Transverse colon (tissue), 4 donors: ENCODE measurements around the gene NCK2. TPM values are rescaled to one million over a fixed set of nuclear protein-coding genes. Genes with fewer than 3 reads are reported as not detected.
"Not testable (repeated sequence)": the region's sequence is repeated elsewhere in the genome, so short reads cannot be mapped to it uniquely, and the experiment has no call there.

Source experiments
- DNase-seq: peaks from one replicate; pipeline ENCODE4 v3.0.0-alpha.2; 2019
- H3K27ac ChIP-seq, 4 donors: fragments of 200-600 bp; sonication (generic); 2 replicates each; pipeline ENCODE4 v1.5.1; 2016 to 2018; ENCODE audit warnings: inconsistent platforms in 4 of 4
- H3K27me3 ChIP-seq: fragments of 200-600 bp; sonication (generic); 2 replicates; pipeline ENCODE4 v1.5.1; 2017; ENCODE audit warnings: inconsistent platforms
- H3K36me3 ChIP-seq, 4 donors: fragments of 200-600 bp; sonication (generic); 2 replicates each; pipeline ENCODE4 v1.5.1; 2017 to 2019; ENCODE audit warnings: inconsistent platforms in 4 of 4
- H3K4me1 ChIP-seq, 4 donors: fragments of 200-600 bp; sonication (generic); 2 replicates each; pipeline ENCODE4 v1.5.1; 2017 to 2020; ENCODE audit warnings: inconsistent platforms in 4 of 4
- H3K4me3 ChIP-seq, 4 donors: fragments of 200-600 bp; sonication (generic); 1 replicate in 1 of 4; 2 replicates in 3 of 4; pipeline versions ENCODE4 v1.5.1 to v1.6.1; 2017 to 2019; ENCODE audit warnings: inconsistent platforms in 4 of 4
- H3K9me3 ChIP-seq, 2 donors: fragments of 200-600 bp; sonication (generic); 2 replicates each; pipeline ENCODE4 v1.5.1; 2017 to 2019; ENCODE audit warnings: inconsistent platforms in 2 of 2
- EP300 ChIP-seq: sonication (generic); formaldehyde crosslinking; IDR thresholded peaks from one replicate; pipeline ENCODE4 v1.6.1; 2017; ENCODE audit warnings: antibody characterized with exemption, low read depth
- POLR2A ChIP-seq: fragments of 450-650 bp; IDR thresholded peaks from one replicate; pipeline ENCODE4 v1.6.1; 2016; ENCODE audit warnings: antibody characterized with exemption, mild to moderate bottlenecking, moderate library complexity
- POLR2AphosphoS5 ChIP-seq, 3 donors: sonication (generic); formaldehyde crosslinking; IDR thresholded peaks; one replicate each; pipeline ENCODE4 v1.6.1; 2016; ENCODE audit warnings: antibody characterized with exemption in 3 of 3
- WGBS, 2 donors: methylation state at CpG; one replicate each; pipeline ENCODE4 v1.1.5; 2018; ENCODE audit warnings: low coverage in 1 of 2; 5-methylcytosine and 5-hydroxymethylcytosine counted together
- in situ Hi-C, 4 donors: fragments of 200-750 bp; cut with MboI; loops; one replicate each; pipeline versions ENCODE4 v1.15.0 to v1.15.1; 2017; ENCODE audit warnings: low sequenced_read_pairs in 3 of 4, low pct_ligation_motif_present in 1 of 4, low pct_unique_long_range_greater_than_20kb in 1 of 4
- intact Hi-C: fragments of 100-400 bp; cut with DNase I; formaldehyde crosslinking; loops from one replicate; pipeline ENCODE4 v1.15.1; 2023; ENCODE audit warnings: low total_unique reads
- total RNA-seq, 4 donors: library from RNA; depleted of rRNA; stranded (reverse); fragments of >200 nt; gene quantifications; one replicate each; pipeline ENCODE4 v1.1.0, GENCODE V29; 2016
- TF ChIP-seq, protein P1 (sequence below), 5 experiments: fragments of 200-600 bp in 3 of 5; fragments of 450-650 bp in 2 of 5; sonication (generic) in 3 of 5; IDR thresholded peaks; 1 replicate in 2 of 5; 2 replicates in 3 of 5; pipeline ENCODE4 v1.5.1; 2016 to 2017; ENCODE audit warnings: antibody characterized with exemption in 5 of 5, inconsistent platforms in 3 of 5, mild to moderate bottlenecking in 2 of 5, moderate library complexity in 1 of 5

Gene NCK2
- total RNA-seq, 4 donors from 2014 or later = 42.2 to 74.1 (median 59.9) TPM

DNA sequence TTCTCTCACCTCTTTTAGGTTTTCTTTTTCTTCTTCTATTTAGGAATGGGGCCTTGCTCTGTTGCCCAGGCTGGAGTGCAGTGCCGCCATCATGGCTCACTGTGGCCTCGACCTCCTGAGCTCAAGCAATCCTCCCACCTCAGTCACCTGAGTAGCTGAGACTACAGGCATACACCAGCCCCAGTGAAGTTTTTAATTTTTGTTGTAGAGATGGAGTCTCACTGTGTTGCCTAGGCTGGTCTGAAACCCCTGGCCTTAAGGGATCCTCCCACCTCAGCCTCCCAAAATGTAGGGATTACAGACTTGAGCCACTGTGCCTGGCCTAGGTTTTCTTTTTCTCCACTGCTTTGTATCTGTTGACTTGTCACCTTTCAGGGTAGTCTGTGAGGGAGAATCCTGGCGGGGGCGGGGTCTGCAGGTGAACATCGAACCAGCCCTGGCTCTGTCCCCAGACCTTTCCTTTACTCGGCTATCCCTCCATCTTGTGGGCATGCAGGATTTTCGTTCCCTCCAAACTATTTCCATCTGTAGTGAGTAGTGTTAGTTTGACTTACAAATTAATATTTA, 21.7 kb downstream of the NCK2 start:
- H3K4me3 ChIP-seq = no peak overlapping the region
- 69 to 92% methylated on average over 3 to 7 of the region's 7 CpGs for WGBS, 2 donors
- in situ Hi-C loops = no loop called here
- no peaks in the 10 kb centered on the region for H3K27me3 ChIP-seq
- H3K9me3 ChIP-seq = no peaks in the 10 kb centered on the region
- no peak for TF ChIP-seq POLR2A
- TF ChIP-seq EP300 = no peak
- TF ChIP-seq POLR2AphosphoS5 (IDR thresholded peaks at IDR 0.05) = no peak
- TF ChIP-seq, protein P1, sequence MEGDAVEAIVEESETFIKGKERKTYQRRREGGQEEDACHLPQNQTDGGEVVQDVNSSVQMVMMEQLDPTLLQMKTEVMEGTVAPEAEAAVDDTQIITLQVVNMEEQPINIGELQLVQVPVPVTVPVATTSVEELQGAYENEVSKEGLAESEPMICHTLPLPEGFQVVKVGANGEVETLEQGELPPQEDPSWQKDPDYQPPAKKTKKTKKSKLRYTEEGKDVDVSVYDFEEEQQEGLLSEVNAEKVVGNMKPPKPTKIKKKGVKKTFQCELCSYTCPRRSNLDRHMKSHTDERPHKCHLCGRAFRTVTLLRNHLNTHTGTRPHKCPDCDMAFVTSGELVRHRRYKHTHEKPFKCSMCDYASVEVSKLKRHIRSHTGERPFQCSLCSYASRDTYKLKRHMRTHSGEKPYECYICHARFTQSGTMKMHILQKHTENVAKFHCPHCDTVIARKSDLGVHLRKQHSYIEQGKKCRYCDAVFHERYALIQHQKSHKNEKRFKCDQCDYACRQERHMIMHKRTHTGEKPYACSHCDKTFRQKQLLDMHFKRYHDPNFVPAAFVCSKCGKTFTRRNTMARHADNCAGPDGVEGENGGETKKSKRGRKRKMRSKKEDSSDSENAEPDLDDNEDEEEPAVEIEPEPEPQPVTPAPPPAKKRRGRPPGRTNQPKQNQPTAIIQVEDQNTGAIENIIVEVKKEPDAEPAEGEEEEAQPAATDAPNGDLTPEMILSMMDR (IDR thresholded peaks at IDR 0.05) = no peak
- H3K4me1 ChIP-seq = peaks cover 0 to 23% (median 2%) of the 10 kb centered on the region in 4 donors
- no peaks in the 10 kb centered on the region for H3K36me3 ChIP-seq
- intact Hi-C loops = no loop called here
- DNase-seq = no peak
- H3K27ac ChIP-seq = no peak overlapping the region

DNA sequence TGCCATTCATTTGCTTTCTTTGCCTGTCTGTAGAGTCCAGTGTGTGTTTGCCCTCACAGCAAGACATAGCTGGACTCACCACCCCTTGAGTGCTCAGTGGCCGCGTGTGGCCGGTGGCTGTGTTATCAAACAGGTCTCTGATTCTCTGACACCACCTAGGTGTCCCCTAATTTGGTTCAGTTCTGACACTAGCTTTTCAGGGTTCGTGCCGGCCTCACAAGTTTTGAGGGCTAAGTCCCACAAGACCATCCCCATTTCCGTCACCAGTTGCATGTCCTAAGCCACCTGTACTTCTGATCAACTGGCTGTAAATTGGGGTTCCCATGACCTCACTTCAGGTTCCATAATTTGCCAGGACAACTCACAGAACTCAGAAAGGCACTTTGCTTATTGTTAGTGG, 23.5 kb downstream of the NCK2 start:
- Histone ChIP-seq H3K36me3 (no peaks in the 10 kb centered on the region), H3K4me1 (peaks cover 0 to 22% (median 4%) of the 10 kb centered on the region in 4 donors), H3K27me3 (no peaks in the 10 kb centered on the region), H3K9me3 (no peaks in the 10 kb centered on the region), H3K4me3 (no peak overlapping the region), H3K27ac (no peak overlapping the region)
- in situ Hi-C loops = no loop called here
- no peak for DNase-seq
- TF ChIP-seq EP300 (no peak), POLR2A (no peak), POLR2AphosphoS5 (IDR thresholded peaks at IDR 0.05) (no peak)
- WGBS, 2 donors = 70 to 90% methylated on average over 4 to 6 of the region's 6 CpGs
- intact Hi-C loops = no loop called here

DNA sequence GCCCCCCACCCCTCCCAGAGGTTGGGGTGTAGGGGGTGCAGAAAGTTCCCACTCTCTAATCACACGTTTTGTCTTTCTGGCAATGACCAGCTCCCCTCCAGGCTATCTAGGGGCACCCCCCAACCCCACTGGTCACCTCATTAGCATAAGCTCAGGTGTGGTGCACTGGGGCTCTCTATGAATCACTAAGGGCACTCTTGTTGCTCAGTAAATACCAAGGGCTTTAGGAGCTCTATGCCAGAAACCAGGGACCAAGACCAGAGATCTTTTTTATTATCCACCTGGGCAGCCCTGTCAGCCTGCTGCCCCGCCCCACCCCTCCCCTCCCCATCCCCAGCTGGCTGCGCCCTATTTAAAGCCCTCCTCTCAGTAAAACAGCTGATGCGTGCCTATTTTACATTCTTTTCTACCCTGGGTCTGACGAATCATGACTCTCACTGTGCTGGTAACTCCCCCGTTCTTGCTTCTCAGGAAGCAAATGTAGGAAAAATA, 24.3 kb downstream of the NCK2 start:
- Histone ChIP-seq H3K36me3 (no peaks in the 10 kb centered on the region), H3K4me1 (peaks cover 0 to 26% (median 3%) of the 10 kb centered on the region in 4 donors)
- 61 to 74% methylated on average over 4 to 6 of the region's 6 CpGs for WGBS, 2 donors

DNA sequence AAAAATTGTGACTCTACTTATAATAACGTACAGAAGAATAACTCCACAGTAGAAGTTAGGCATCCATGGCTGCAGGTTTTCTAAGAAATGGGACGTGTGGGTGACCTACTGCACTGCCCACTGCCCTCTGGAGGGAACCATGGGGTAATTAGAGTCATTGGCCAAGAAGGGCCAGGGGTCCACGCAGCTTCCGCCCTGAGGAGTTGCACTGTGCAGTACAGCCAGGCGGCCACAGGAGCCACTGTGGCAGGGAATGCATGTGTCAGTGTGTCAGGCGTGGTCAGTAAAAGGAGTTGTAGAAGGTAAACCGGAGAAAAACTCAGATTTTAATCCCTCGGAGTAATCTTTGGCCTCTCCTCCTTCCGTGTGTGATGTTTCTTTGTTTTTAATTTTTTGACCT, 24.8 kb downstream of the NCK2 start:
- peaks cover 0 to 26% (median 2%) of the 10 kb centered on the region in 4 donors for H3K4me1 ChIP-seq
- H3K9me3 ChIP-seq = no peaks in the 10 kb centered on the region
- TF ChIP-seq POLR2A (no peak), EP300 (no peak), POLR2AphosphoS5 (IDR thresholded peaks at IDR 0.05) (no peak)
- TF ChIP-seq, protein P1 (IDR thresholded peaks at IDR 0.05) = no peak
- no peak overlapping the region for H3K27ac ChIP-seq
- in situ Hi-C loops (no loop called here), intact Hi-C loops (no loop called here)
- H3K4me3 ChIP-seq = no peak overlapping the region
- DNase-seq = no peak
- no peaks in the 10 kb centered on the region for H3K27me3 ChIP-seq
- WGBS, 2 donors = 87 to 92% methylated on average over 8 to 9 of the region's 9 CpGs
- H3K36me3 ChIP-seq = no peaks in the 10 kb centered on the region

More for the DNA sequence above, 24.3 kb downstream of the NCK2 start:
- Histone ChIP-seq H3K4me3 (no peak overlapping the region), H3K27ac (no peak overlapping the region), H3K27me3 (no peaks in the 10 kb centered on the region), H3K9me3 (no peaks in the 10 kb centered on the region)
- no peak for DNase-seq
- TF ChIP-seq, protein P1 (IDR thresholded peaks at IDR 0.05) = no peak
- TF ChIP-seq POLR2A (no peak), POLR2AphosphoS5 (IDR thresholded peaks at IDR 0.05) (no peak), EP300 (no peak)
- in situ Hi-C loops (no loop called here), intact Hi-C loops (no loop called here)

DNA sequence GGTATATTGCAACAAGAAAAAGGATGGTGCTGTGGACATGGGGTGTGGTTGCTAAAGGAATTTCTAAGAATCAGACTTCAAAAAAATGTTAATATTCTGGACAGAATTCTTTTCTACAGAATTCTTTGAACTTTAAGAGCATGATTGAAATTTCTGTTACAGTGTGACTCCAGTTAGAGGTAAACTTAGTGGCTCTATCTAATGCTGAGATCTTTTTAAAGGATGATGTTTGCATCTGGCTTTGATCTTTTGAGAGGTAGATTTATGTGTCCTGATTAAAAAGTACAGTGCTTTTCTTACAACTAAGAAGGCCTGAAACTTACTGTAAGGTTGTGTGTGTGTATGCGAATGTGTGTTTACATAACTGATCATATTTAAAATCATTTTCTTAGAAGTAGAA, 25.4 kb downstream of the NCK2 start:
- 87 to 100% methylated on average over 1 of the region's 1 CpG for WGBS, 2 donors
- Histone ChIP-seq H3K27me3 (no peaks in the 10 kb centered on the region), H3K36me3 (no peaks in the 10 kb centered on the region), H3K4me1 (peaks cover 0 to 29% (median 2%) of the 10 kb centered on the region in 4 donors), H3K27ac (no peak overlapping the region), H3K4me3 (no peak overlapping the region), H3K9me3 (no peaks in the 10 kb centered on the region)
- intact Hi-C loops (no loop called here), in situ Hi-C loops (no loop called here)
- TF ChIP-seq POLR2A = no peak
- TF ChIP-seq, protein P1 (IDR thresholded peaks at IDR 0.05) = no peak
- TF ChIP-seq POLR2AphosphoS5 (IDR thresholded peaks at IDR 0.05) = no peak
- no peak for TF ChIP-seq EP300
- no peak for DNase-seq

DNA sequence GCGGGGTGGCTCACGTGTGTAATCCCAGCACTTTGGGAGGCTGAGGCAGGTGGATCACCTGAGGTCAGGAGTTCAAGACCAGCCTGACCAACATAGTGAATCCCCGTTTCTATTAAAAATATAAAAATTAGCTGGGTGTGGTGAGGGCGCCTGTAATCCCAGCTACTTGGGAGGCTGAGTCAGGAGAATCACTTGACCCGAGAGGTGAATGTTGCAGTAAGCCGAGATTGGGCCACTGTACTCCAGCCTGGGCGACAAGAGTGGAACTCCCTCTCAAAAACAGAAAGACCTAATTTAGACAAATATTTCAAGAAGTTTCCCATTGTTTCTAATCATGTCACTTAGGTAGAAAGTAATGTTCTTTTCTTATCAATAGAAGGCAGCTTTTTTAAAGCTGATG, 26.6 kb downstream of the NCK2 start:
- H3K36me3 ChIP-seq, H3K4me3 ChIP-seq, H3K9me3 ChIP-seq, H3K27me3 ChIP-seq, DNase-seq, in situ Hi-C loops, intact Hi-C loops: not testable (repeated sequence)
- 79 to 86% methylated on average over 7 of the region's 7 CpGs for WGBS, 2 donors
- H3K27ac ChIP-seq = peak overlapping the region in 2 of 4 donors; percentile 2 to 47
- peaks cover 3 to 39% (median 6%) of the 10 kb centered on the region in 4 donors for H3K4me1 ChIP-seq
